Cortex of kidney (tissue), 1 donor: ENCODE results near the gene ROR2.

Experiments used
- DNase-seq: peaks from one replicate; lab custom pipeline; 2025; lab: John Stamatoyannopoulos, UW

The ROR2 gene

GRCh38 chr9:91515074-91515687 is 434.8 kb downstream of the ROR2 start:
- DNase-seq, result no peak
